Motor neuron (in vitro differentiated cells): Measurements from ENCODE around the gene DGKD. TPM values are rescaled to one million over a fixed set of nuclear protein-coding genes. Genes with fewer than 3 reads are reported as not detected.

Experiments
- ATAC-seq, 8 experiments: fragments of 200-7000 bp; cut with Tn5 transposase; replicated peaks in 6 of 8; 2 replicates each; pipeline ENCODE4 v1.8.0; 2021; ENCODE audit warnings: mild to moderate bottlenecking in 8 of 8, moderate library complexity in 8 of 8
- H3K27ac ChIP-seq, 2 donors: fragments of 250-450 bp; sonication (Bioruptor Pico); 2 replicates each; pipeline ENCODE4 v1.9.0; 2021; ENCODE audit warnings: antibody characterized with exemption in 2 of 2, mild to moderate bottlenecking in 2 of 2, moderate library complexity in 1 of 2
- H3K4me1 ChIP-seq, 2 donors: fragments of 250-450 bp; sonication (Bioruptor Pico); replicated peaks in 1 of 2; 2 replicates each; pipeline ENCODE4 v1.6.1; 2021; ENCODE audit warnings: antibody characterized with exemption in 2 of 2, mild to moderate bottlenecking in 2 of 2, moderate library complexity in 1 of 2
- H3K4me3 ChIP-seq, 5 donors: fragments of 250-450 bp; sonication (Bioruptor Pico); 2 replicates each; pipeline ENCODE4 v1.9.0; 2021; ENCODE audit warnings: antibody characterized with exemption in 5 of 5, mild to moderate bottlenecking in 5 of 5, moderate library complexity in 4 of 5
- WGBS, 10 experiments: fragments of 450-650 bp; shearing (Covaris generic); methylation state at CpG; one replicate each; pipeline ENCODE4 v1.0.0; 2022; 5-methylcytosine and 5-hydroxymethylcytosine counted together
- in situ Hi-C, 9 experiments: fragments of 400-800 bp; cut with MboI; loops; one replicate each; pipeline ENCODE4 v1.15.0; 2021; ENCODE audit warnings: low sequenced_read_pairs in 9 of 9, low pct_unique_long_range_greater_than_20kb in 2 of 9; ENCODE audit not compliant: unreplicated experiment in 9 of 9
- total RNA-seq, 8 experiments: library from RNA; unstranded; fragments of 300-600 nt; gene quantifications; 2 replicates each; pipeline versions ENCODE4 v1.2.3 to v1.2.4, GENCODE V29; 2022

Gene DGKD
- total RNA-seq, 8 experiments from 2014 or later, result 11.0 to 40.8 (median 22.3) TPM

GRCh38 chr2:233414777-233415570, 60.7 kb downstream of the DGKD start:
- no peak overlapping the region for H3K4me3 ChIP-seq
- peak in 3 of 8 experiments; percentile 38 to 63 (median 59) for ATAC-seq
- in situ Hi-C loops, result no loop called here
- no peak overlapping the region for H3K27ac ChIP-seq
- peaks cover 2 to 4% of the 10 kb centered on the region in 2 donors for H3K4me1 ChIP-seq
- WGBS, 10 experiments, result 70 to 100% (median 100%) methylated on average over 1 to 4 of the region's 5 CpGs

GRCh38 chr2:233416199-233416598, 61.9 kb downstream of the DGKD start:
- in situ Hi-C loops, result no loop called here
- Histone ChIP-seq H3K4me1 (peaks cover 5 to 9% of the 10 kb centered on the region in 2 donors), H3K27ac (no peak overlapping the region), H3K4me3 (no peak overlapping the region)
- no peak for ATAC-seq
- 71 to 100% (median 92%) methylated on average over 1 to 3 of the region's 3 CpGs; no CpG with 5 or more reads in 3 of the 10 experiments for WGBS, 10 experiments

DNA sequence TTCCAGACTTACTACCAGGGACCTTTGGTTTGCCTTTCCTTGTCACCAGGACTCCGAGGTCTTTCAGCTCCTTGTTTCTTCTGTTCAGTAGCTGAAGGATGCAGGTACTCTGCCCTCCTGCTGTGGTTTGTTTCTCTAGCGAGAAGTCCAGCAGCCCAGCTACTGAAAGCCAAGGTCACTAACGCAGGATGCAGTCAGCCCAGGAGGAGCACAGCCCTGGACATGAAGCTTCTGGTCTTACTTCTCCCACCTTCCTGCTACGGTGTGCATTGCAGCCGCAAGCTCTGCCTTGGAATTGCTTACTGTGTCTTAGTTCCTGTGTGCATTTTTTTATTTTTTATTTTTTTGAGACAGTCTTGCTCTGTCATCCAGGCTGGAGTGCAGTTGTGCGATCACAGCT, 62.4 kb downstream of the DGKD start:
- ATAC-seq, result peak in 1 of 8 experiments; percentile 34
- Histone ChIP-seq H3K27ac (no peak overlapping the region), H3K4me1 (peaks cover 5 to 9% of the 10 kb centered on the region in 2 donors), H3K4me3 (no peak overlapping the region)
- WGBS, 10 experiments, result 70 to 100% (median 97%) methylated on average over 1 to 6 of the region's 6 CpGs; no CpG with 5 or more reads in 2 of the 10 experiments
- in situ Hi-C loops, result no loop called here

GRCh38 chr2:233417282-233417681, 63.0 kb downstream of the DGKD start:
- no peak overlapping the region for H3K4me3 ChIP-seq
- peaks cover 5 to 9% of the 10 kb centered on the region in 2 donors for H3K4me1 ChIP-seq
- in situ Hi-C loops, result no loop called here
- no peak for ATAC-seq
- WGBS, 10 experiments, result 86 to 100% (median 100%) methylated on average over 1 of the region's 1 CpG; no CpG with 5 or more reads in 7 of the 10 experiments
- no peak overlapping the region for H3K27ac ChIP-seq

GRCh38 chr2:233418052-233418760, 63.9 kb downstream of the DGKD start:
- no peak overlapping the region for H3K4me3 ChIP-seq
- no peak for ATAC-seq
- in situ Hi-C loops, result no loop called here
- 71 to 100% (median 92%) methylated on average over 1 to 3 of the region's 3 CpGs for WGBS, 10 experiments
- H3K4me1 ChIP-seq, result peaks cover 5 to 9% of the 10 kb centered on the region in 2 donors
- no peak overlapping the region for H3K27ac ChIP-seq

GRCh38 chr2:233418761-233419546, 64.7 kb downstream of the DGKD start:
- no peak for ATAC-seq
- peaks cover 5 to 9% of the 10 kb centered on the region in 2 donors for H3K4me1 ChIP-seq
- WGBS, 10 experiments, result 82 to 100% (median 95%) methylated on average over 2 to 17 of the region's 19 CpGs; no CpG with 5 or more reads in 3 of the 10 experiments
- in situ Hi-C loops, result no loop called here
- H3K27ac ChIP-seq, result no peak overlapping the region
- no peak overlapping the region for H3K4me3 ChIP-seq

GRCh38 chr2:233419602-233420391, 65.5 kb downstream of the DGKD start:
- H3K4me1 ChIP-seq, result peaks cover 5 to 9% of the 10 kb centered on the region in 2 donors
- in situ Hi-C loops, result no loop called here
- peak in 2 of 8 experiments; percentile 24 to 57 for ATAC-seq
- H3K4me3 ChIP-seq, result no peak overlapping the region
- WGBS, 10 experiments, result 41 to 100% (median 57%) methylated on average over 2 to 8 of the region's 10 CpGs; no CpG with 5 or more reads in 6 of the 10 experiments
- H3K27ac ChIP-seq, result no peak overlapping the region

DNA sequence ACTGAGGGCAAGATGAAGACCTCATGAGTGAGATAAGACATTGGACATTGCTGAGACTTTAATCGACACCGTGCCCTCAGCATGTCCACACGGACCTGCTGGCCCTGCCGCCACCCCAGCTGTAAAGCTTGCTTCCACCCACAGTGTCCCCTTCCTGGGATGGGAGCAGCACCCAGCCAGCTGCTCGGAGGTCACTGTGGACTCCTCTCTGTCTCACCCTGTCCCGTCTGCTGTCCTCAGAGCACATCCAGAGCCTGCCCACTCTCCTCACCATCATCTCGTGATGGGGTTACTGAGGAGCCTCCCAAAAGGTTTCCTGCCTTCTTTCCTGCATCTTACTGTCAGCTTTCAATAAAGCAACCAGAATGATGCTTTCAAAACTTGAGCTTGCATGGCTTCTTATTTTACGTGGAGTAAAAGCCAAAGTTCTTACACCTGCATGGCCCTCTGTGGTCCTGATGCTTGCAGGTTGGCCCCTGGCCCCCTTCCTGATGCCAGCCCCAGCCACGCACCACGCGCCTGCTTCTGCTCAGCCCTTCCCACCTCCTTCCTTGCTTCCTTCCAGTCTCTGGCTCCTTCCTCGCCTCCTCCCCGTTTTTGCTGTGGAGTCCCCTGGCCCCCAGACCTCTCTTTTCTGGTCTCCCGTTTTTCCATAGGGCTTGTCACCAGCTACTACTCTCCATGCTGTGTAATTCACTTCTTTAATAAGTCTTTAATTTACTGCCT, 67.0 kb downstream of the DGKD start:
- WGBS, 10 experiments, result 47 to 100% (median 87%) methylated on average over 2 to 10 of the region's 14 CpGs; no CpG with 5 or more reads in 1 of the 10 experiments
- ATAC-seq, result no peak
- in situ Hi-C loops, result no loop called here
- Histone ChIP-seq H3K27ac (no peak overlapping the region), H3K4me3 (no peak overlapping the region), H3K4me1 (peaks cover 5 to 9% of the 10 kb centered on the region in 2 donors)

DNA sequence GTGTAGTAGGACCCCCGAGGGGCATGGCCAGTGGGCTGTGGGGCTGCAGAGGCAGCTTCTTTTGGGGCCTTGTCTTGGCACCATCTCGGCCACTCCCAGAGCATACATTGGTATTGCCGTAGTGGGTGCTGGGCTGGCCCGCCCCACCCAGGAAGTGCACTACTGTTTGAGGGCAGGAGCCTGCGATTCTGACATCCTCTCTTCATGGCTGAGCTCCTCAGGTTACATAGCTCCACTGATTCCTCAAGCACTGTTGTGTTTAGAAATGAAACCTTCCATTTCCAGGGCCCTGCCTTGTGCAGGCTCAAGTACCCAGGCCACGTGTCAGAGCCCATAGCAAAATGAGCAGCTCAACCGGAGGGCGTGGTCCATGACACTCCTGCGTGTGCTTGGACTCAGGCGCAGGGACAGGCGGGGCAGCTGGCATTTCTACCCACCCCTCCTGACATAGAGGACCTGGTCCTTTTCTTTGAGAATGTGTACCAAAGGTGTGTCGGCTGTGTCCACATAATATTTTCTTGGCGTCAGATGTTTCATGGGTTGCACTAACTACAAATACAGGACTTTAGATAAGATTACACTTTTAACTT, 67.9 kb downstream of the DGKD start:
- peak in 1 of 8 experiments; percentile 47 for ATAC-seq
- H3K4me3 ChIP-seq, result no peak overlapping the region
- peaks cover 5 to 9% of the 10 kb centered on the region in 2 donors for H3K4me1 ChIP-seq
- 89 to 100% (median 92%) methylated on average over 1 to 12 of the region's 13 CpGs; no CpG with 5 or more reads in 4 of the 10 experiments for WGBS, 10 experiments
- in situ Hi-C loops, result no loop called here
- H3K27ac ChIP-seq, result no peak overlapping the region

DNA sequence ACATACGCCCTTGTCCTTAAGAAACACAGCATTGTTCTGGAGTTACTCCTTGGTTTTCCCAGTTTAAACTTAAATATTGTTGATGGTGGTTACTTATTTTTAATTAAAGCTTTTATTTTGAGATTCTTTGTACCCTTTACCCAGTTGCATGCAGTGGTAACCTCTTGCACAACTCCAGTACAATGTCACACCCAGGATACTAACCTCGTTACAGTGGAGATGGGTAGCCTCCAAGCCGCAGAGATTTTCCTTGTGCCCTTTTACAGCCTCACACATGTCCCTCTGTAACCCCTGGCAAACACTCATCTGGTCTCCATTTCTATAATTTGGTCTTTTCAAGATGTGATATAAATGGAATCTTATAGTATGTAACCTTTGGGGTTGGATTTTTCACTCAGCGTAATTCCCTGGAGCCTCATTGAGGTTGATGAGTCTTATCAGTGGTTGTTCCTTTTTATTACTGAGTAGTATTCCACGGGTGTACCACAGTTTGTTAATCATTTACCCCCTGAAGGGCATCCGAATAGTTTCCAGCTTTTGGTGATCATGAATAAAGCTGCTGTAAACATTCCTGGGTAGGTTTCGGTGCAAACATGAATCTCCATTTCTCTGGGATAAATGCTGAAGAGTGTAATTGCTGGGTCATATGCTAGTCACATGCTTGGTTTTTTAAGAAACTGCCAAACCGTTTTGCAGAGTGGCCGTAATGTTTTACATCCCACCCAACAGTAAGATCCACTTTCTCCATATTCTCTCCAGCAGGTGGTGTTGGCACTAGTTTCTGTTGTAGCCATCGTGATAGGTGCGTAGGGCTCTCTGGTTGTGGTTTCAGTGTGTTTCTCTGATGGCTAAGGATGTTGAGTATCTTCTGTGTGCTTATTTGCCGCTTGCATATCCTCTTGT, 68.6 kb downstream of the DGKD start:
- no peak overlapping the region for H3K27ac ChIP-seq
- in situ Hi-C loops, result no loop called here
- peaks cover 5 to 9% of the 10 kb centered on the region in 2 donors for H3K4me1 ChIP-seq
- ATAC-seq, result no peak
- WGBS, 10 experiments, result 80 to 100% (median 94%) methylated on average over 1 to 11 of the region's 12 CpGs
- no peak overlapping the region for H3K4me3 ChIP-seq

DNA sequence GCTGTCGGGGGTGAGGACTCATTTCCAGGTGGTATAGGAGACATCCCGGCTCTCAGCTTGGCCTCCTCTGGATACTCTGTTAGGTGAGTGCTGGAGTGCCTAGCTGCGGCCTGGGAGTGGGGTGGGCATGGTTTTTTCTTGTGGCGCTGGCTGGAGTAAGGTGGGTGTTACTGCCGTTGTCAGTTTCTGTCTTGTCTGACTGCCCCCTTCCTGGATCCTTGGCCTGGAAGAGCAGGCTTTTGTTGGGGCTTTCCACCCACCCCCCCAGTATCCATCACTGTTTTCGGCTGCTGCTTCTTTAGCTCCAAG, 69.2 kb downstream of the DGKD start:
- WGBS, 10 experiments, result 83 to 100% (median 96%) methylated on average over 1 to 6 of the region's 6 CpGs; no CpG with 5 or more reads in 4 of the 10 experiments

More for the DNA sequence above, 69.2 kb downstream of the DGKD start:
- ATAC-seq, result no peak
- Histone ChIP-seq H3K27ac (no peak overlapping the region), H3K4me1 (peaks cover 5 to 9% of the 10 kb centered on the region in 2 donors), H3K4me3 (no peak overlapping the region)
- in situ Hi-C loops, result no loop called here
